ENCODE results near the gene C1QTNF5.

C1QTNF5 gene

DNA sequence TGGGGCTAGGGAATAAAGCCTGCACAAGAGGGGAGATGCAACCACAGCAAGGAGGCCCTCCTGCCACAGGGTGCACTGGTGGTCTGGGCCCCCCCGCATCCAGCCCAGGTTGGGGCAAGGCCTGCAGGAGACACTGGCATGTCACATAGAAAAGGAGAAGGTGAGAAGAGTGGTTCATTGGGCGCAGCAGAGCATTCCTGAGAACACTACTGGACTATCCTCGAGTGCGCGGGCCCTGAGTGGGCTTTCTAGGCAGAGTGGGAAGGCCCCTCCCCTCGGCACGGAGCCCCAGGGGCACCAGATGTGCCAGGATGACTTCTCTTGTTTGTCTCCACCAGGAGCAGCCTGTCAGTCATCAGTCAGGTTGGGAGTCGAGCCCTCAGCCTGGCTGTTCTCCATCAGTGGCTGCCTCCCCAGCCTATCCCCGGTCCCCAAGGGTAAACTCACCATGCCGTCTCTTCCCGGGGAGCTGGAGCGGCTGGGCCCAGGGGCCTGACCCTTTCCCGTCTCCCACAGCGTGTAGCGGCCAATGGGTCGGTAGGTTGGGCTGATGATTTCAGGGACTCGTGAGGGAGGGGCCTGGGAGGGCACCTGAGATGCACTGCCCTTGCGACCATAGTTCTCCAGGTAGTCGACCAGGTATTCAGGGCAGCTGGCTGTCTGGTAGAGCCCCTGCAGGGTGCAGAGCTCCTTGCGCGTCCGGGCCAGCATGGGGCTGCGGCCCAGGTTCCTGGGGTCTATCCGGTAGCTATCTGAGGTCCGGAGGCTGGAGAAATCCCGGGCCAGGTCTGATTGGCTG, 31.8 kb upstream of the C1QTNF5 start:
- DNase-seq = no peak

DNA sequence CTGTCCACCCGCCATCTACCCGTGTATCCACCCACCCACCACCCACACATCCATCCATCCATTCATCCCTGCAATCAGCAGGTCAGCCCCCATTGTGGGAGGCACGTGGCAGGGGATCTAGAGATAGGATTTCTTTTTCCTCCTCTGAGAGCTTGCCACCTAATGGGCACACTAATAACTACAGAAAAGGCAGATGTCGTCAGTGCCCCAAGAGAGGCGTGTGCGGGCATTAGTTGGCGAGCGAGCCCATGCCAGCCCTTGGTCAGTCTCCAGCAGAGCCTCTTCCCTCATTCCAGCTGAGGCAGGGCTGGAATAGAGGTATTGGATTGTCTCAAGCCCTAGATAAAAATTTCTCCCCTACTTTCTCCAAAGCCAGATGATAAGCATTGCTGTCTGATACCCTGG, 31.1 kb upstream of the C1QTNF5 start:
- DNase-seq = peak; percentile 67

DNA sequence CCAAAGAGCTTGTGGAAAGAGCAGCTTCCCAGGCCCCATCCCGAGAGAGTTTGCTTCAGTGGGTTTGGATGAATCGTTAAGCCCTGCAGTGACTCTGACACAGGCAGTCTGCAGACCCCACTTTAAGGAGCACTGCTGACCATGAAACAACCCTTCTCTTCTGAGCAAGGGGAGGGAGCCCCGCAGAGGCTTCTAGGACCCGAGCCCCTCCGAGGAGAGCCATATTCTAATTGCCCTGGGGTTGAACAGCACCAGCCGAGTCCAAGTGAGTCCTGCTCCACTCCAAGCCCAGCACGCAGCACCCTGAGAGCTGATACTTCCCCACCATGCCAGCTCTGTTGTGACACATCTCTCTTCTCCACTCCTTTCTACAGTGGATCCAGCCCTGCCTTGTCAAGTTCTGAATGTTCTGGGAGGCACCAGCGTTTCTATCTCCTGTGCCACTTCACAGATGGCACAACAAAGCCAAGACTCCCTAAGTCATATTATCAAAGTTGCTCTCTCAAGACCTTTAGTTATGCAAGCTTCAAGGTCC, 30.5 kb upstream of the C1QTNF5 start:
- no peak for DNase-seq

DNA sequence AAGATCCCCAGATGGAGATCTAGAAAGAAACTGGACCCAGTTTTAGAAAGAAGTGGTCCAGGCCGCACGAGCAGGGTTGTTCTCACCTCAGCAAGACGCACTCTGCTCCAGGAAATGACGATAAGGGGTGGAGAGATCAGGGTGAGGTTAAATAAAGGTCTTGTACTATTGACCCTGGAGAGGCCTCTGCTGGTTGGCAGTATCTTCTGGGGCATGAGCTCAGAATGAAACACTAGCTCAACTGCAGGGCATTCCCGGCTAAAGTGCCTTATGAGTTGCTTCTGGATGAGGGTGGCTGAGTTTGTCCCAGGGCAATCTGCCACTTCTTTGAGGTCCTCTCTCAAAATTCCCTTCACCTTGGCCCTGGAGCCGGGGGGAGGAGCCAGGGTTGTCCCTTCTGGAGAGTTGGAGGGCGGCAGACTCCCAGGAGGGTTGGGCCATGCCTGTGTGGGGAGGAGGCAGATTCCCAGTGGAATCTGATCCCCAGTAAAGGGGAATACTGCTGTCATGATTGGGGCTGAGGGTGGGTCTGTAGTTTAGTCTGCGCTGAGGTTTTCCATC, 29.9 kb upstream of the C1QTNF5 start:
- peak; percentile 68 for DNase-seq

DNA sequence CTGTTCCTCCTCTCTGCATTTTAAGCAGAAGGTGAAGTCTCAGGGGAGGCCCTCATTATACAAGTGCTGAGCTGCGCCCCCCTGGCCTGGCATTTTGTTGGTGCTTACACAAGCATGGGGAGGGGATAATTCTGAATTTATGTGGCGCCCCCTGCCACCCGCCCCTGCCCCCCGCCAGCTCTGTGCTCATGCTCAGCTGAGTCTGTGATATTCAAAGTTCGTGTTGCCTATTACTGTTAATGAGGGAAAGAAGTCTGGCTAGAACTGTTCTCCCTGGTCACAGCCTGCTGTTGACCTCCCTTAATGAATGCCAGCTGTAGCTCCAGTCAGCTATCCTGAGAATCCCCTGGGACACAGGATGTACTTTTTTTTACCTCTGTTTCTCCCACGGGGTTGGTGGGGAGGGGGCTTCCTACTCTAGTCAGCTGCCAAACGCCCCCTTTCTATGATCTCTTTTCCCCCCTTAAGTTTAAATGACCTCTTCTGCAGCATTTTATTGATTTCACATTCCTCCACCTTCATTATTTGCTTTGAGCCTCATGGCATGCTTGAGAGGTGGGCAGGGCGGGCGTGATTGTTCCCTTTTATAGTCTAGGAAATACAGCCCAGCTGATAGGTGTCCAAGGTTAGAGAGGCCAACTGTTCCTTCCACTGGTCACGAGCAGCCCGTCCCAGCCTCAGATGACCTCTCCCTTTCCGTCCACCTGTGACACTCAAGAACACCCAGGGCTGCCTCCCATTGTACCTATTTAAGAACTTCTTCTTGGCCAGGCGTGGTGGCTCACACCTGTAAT, 28.6 kb upstream of the C1QTNF5 start:
- peak; percentile 66 for DNase-seq

DNA sequence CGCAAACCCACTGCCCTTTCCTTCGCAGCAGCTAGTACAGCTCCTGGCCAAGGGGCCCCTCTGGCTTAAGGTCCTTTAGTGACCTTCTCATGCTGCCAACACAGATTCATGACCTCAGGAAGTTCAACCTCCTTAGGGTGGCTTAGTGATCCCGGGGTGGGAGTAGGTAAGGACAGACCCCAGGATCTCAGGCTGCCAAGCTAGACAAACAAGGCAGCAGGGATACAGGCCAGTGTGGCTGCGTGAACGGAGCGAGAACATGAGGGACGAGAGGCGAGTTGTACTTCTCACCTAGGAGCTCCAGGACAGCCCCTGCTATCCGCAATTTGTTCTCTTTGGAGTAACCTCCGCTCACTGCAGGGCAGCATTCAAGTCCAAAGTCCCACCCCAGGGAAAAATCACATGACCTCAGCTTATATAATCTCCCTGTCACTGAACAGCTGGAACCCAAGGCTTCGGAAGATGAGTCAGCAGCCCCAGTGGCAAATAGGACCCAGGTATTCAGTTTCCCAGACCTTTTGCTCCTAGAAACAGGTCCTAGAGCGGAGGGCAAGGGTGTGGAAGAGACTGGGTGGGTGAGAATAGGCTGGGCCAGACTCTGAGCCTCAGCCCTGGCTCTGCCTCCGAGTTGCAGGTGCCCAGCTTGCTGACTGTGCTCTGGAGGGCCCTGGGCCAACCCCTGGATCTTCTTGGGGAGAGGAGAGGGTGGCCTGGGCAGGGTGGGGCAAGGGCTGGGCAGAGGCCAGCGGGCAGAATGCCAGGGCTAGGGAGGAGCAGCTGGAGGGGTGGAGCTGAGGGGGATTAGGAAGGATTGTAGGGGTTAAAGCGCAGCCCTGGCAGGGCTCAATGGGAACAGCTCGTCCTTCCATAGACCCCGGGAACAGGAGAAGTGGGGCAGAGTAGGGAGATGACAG, 27.7 kb upstream of the C1QTNF5 start:
- DNase-seq = peak; percentile 94

DNA sequence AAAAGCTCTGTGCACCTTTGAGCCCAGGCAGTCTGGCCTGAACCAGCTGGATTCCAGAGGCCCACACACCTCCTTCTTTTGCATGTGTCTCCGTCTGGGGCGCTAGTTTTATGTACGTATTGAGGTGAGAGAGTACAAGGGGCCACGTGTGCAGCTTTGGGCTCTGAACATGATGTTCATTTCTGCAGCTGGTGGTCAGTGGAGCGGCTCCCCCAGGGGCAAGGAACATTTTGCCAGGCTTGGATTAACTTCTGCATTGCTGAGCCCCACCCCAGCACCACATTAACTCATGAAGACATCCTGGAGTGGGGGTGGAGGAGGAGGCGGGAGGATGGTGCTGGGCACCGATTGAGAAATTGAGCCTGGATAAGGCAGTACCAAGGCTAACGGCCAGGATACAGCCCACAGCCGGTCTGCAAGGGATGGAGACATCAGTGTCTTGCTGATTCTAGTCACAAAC, 27.0 kb upstream of the C1QTNF5 start:
- no peak for DNase-seq

DNA sequence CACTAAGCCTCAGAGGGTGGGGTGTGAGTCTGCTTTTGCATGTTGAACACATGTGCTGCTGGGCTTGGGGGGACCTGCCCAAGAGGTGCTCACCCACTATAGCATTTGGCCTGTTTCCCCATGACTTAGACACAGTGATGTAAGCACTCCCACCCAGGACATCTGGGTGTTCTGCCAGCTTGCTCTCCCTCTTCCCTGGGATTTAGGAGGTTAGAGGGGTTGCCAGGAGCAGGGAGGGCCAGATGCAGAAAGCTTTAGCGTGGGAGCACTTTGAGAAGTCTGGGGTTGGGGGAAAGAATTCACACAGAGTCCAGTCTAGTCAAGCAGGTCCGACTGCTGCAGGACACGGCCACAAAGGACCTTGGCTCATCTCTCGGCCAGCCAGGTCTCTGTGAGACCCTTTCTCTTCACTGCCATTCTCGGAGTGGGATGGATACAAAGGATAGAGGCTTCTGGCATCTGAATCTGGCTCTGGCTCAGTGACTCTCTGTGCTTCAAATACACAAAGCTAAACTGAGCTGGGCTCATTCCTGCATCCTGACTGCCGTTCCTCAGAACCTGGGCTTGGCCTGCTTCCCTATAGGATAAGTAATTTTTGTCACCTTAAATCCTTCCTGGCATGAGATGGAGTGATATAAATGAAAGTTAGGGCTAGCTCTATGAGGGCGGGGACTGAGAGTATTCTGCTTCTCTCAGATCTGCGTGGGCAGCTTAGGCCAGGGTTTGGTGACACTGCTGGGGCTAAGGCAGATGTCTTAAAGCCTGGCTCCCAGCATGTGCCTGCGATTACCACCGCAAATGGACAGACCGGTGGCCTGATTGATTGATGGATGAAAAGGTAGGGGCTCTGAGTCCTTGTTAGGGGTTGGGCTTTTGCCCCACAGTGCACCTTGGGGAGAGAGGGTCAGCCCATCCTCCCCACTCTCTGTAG, 26.3 kb upstream of the C1QTNF5 start:
- peak; percentile 66 for DNase-seq

DNA sequence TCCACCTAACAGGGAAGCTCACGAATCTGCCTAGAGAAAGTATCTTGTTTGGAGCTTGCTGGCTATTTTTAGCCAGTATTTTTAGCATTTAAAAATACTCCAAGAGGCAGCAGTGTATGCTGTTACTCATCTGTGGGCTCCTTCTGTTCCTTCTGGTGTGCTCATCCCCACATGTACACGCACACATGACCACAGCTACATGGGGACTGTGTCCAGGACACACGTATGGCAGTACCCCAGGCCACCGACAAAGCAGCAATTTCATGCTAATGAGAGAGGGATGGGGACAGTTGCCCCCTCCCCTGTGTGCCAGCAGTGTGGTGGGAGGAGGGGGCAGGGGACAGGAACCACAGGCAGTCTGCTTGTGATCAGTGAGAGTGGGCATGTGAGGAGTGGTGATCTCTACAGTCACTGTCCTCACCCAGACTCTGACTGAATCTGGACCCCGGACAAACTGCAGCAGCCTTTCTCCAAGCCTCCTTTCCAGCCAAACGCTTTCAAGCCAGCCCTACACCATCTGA, 24.4 kb upstream of the C1QTNF5 start:
- DNase-seq = peak; percentile 35

DNA sequence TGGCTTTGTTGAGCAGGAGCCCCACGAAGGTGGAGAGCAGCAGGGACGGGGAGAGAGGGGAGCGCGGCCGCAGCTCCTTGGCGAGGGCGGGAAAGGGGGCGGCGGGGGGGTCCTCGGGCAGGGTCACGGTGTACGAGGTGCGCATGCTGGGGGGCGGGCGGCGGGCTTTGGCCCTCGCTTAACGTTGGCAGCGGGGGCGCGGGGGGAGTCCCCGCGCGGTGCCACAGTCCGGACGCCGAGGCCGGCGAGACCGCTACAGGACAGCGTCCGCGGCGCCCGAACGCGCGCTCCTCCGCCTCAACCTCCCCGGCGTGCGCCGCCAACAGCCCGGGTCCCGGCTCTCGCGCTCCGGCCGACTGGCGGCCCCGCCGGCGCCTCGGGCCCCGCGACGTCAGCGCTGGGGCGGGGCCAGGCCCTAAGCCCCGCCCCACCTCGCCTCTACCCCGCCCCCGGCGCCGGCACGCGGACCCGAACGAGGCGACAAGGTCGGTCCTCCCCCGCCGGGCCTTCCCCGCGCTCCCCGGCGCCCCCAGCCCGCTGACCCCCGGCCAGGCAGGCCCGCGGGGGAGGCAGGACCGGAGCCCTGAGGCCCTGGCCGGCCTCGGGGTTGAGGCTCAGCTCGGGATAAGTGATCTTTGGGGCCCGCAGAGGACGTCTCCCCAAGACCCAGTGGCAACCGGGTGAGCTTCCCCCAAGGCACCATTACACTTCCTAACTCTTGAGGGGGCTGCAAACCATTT, 23.3 kb upstream of the C1QTNF5 start:
- DNase-seq = peak; percentile 72

DNA sequence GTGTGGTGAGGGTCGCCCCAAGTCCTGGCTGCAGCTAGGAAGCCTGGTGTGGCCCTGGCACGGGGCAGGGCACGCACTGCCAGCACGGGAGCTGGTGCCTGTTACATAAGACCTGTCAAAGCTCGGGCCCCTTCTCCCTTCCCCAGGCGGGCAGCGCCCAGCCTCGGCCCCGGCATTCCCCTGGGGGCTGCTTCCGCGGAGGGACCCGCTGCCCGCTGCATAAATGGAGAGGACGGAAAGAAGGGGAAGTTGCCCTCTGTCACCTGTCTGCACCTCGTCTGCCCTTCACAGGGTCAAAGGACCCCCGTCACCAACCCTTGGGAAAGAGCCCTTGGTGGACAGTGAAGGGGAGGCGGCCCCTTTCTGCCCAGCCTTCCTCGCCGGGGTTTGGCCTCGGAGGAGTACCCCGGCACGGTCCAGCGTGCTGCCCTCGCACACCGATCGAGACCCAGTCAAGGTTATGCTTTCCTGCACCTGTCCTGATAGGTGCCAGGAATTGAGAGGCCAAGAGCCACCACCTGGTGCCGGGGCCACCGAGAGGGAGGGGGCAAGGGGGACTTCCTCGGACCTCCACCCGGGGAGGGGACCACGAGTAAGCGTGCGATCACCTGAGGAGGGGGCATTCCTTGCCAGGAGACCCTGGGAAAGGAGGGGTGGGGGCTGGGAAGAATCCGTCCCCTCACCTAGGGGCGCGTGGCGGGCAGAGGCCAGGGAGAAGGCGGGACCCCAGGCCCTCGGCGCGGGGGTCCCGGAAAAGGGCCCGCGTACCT, 22.6 kb upstream of the C1QTNF5 start:
- no peak for DNase-seq

DNA sequence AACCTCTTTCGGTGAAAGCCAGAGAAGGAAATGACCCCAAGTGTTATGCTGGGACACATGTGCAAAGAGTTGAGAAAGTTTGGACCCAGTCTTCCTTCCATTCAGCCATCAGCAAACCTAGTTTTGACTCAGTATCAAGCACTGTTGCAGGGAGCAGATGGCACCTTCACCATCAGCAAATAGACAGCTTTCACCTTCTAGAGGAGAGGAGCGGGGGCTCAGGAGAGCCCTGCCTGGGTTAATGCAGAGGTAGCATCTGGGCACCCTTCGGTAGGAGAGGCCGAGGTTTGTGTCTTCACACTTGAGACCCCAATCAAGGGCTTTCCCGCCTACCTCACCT, 22.0 kb upstream of the C1QTNF5 start:
- DNase-seq = peak; percentile 60

DNA sequence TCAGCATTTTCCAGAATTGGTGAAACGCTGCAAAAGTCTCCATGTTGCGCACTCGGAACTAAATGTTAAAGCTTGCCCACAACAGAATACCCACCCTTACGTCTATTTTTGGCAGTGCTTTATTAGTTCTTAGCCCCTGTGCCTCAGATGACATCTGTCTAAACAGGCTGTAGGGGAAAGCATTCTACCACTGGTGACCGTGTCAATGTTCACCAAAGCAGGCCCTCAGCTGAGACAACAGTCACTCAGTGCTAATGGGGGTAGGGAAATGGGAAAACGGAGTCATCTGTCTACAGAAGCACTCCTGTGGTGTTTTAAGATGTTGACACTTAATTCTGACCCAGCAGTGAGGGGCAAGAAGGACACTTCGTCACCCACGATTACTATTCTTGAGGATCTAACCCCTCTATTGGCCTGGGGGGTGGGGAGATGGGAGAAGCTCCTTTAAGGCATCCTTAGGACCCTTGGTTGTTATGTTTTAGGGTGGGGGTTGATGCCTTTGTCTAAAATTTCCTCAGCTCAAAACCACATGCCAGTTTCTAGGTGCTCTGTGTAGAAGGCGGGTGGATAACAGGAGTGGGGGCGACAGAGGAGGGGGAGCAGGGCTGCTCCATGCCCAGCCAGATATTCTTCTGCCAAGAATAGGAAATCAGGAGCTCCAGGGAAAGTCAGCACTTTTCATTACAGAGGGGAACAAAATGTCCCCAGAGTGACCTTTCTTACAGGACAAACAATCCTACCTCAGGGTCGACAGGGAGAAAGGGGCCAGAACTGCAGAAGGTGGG, 21.4 kb upstream of the C1QTNF5 start:
- DNase-seq = peak; percentile 45

DNA sequence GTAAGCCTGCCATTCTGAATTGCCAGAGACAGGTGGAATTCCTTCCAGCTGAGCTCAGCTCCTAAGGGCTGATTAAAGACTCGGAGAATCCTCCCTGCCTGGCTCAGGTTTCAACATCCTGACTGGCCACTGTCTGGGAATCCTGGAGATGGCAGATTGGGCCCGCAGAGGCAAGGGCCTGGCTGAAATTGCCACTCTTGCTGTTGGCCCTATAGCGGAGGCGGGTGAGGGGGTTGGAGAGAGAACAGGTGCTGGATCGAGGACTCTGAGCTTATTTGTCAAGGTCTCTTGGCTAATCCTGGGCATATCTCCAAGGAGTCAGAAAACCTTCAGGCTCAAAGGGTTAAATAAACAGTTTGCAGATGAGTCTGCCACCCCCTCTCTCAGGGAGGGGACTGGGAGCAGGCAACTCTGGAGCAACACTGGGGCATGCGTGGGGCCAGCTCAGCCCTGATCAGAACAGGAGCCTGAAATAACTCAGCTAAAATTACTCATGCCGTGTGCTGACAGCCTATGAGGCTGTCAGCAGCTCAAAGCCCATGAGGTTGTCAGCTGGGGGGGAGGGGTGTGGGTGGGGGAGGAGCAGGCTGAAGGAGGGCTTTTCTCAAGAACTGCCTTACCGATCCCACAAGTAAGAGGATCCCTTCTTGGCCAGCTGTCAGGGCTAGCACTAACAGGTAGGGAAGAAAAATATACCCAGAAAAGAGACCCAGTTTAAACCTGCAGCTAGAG, 20.5 kb upstream of the C1QTNF5 start:
- DNase-seq = peak; percentile 97

DNA sequence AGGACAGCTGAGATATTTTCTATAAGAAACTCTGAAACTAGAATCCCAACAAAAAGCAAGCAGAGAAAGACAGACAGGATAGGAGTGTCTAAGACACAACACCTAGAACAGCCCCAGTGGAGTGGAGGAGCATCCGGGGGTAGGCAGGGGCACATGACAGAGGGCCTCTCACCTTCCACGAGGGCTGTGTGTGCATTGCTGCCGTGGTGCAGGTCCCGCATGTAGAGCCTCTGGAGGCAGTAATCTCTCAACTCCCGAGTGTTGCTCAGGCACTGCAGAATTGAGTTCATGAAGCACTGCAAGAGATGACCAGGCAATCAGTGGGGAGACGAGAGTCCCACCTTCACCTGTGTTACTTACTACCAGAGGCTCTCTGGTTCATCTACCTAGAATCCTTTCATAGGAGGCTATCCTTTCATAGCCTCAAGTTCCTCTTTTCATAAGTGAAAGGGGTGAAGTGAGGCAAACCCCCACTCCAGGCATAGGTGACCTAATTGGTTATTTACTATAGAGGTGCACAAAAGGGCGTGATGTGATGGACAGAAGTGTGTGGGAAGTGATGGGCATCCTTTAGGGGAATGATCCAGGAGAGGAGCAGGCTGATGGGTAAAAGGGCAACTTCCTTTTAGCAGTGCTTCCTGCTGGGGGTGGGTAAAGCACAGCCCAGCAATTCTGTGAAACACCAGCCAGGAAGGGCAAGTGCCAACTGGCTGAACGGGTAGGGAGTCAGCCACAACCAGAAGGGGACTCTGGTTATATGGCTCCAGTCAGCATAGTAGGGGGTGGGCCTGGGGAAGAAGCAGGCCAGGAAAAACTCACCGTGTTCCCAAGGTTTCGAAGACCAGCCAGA, 18.9 kb upstream of the C1QTNF5 start:
- no peak for DNase-seq

DNA sequence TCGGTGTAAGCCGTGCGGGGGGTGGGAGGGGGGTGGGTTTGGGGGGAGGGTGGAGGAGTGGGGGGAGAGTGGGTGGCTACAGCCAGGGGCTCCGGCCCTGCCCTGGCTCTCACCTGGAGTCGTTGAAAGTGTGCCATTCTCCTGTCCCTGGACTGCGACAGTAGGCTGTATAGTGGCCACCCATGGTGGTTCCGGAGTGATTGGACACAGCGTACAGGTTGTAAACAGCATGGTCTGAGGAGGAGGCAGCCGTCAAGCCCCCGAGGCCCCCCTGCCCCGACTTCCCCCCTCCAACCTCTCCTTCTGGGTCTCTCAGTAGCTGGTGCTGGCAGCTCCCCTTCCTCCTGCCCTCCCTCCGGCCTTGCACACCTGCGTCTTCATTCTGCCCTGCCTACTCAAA, 16.4 kb upstream of the C1QTNF5 start:
- DNase-seq = no peak

All from NCI-H82 (cell line).